ENCODE results near the gene PDE9A.

Gene PDE9A

GRCh38 chr21:42745511-42746239, 92.3 kb downstream of the PDE9A start:
- peak; percentile 4 for DNase-seq

- DNase-seq = no peak
These were observed 92.8 kb downstream of the PDE9A start for GRCh38 chr21:42746240-42746592.

GRCh38 chr21:42746593-42747275, 93.3 kb downstream of the PDE9A start:
- peak; percentile 72 for DNase-seq

GRCh38 chr21:42747276-42747701, 93.9 kb downstream of the PDE9A start:
- no peak for DNase-seq

DNA sequence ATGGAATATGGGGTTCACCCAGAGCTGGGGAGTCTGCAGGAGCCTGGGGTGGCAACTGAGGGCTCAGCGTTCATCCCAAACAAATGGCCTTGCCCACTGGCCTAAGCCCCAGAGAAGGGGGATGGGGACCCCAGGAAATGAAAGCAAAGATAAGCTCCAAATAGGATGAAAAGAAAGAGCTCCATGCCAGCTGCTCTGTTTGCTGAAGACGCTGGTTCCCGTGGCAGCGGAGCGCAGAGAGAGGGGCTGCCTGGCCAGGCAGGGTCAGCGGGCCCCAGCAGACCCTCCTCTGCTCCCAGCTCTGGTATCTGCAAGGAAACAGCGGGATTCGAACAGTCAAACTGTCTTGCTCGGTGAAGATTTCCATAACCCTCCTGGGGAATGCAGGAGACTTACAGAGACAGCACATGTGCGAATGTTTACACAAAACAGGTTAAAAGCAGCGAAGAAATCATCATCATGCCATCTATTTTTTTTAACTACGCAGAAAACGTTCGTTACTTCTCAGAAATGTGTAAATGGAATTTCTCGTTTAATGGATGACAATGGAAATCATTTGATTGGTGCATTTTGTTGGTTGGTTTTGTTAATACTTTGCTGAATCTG, 94.4 kb downstream of the PDE9A start:
- no peak for DNase-seq

DNA sequence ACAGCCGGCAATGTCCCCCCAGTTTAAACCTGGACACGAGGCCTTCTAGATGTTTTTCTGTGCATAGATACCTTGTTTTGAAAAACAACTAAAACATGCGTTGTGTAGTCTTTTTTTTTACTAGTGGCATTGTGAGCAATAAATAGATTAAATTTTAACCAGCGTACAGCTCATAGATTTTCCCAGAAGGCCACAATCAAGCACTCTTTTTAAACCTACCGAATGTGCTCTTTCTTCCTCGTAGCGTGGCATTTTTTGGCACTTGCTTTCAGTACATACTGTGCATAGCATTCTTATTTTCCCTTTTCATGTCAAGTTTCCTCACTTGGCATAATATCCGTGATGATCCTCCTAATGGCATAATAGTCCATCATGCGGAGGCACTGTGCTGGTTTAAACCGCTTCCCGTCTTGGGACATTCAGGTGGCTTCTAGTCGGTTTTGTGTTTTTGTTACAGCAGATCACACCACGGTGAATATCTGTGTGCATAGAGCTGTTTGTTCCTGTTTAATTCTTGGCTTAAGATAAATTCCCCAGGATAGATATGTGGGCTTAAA, 95.3 kb downstream of the PDE9A start:
- no peak for DNase-seq

DNA sequence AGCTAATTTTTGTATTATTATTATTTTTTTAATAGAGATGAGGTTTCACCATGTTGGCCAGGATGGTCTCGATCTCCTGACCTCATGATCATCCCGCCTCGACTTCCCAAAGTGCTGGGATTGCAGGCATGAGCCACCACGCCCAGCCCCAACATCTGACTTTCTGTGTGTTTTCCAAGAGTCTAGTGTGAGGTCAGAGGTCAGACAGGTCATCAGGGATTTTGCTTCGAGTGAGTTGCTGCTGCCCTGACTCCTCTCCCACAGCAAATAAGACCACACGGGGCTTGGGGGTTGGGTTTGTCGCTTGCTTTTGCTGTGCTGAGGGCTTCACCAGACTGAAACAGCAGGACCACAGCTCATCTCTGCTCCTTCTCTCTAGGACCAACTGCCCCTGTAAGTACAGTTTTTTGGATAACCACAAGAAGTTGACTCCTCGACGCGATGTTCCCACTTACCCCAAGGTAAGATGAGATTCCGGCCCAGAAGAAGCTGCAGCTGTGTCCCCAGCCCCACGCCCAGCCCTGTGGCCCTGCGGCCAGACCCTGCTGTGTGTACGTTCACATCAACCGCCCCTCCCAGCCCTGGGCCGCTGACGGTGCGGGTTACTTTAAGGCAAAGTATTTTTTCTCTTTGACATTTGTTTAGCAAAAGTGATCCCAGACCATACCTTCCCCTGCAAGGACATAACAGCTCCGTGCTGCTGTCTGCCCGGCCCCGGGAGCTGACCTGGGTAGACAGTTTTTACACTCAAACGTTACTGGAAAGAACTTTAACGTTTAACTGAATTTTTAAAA, 97.5 kb downstream of the PDE9A start:
- no peak for DNase-seq

- no peak for DNase-seq
These were observed 98.4 kb downstream of the PDE9A start for GRCh38 chr21:42751866-42752265.

- no peak for DNase-seq
These were observed 100.4 kb downstream of the PDE9A start for GRCh38 chr21:42753804-42754203.

GRCh38 chr21:42754270-42754933, 101.0 kb downstream of the PDE9A start:
- no peak for DNase-seq

GRCh38 chr21:42755031-42755665, 101.7 kb downstream of the PDE9A start:
- DNase-seq = no peak

GRCh38 chr21:42755766-42756579, 102.6 kb downstream of the PDE9A start:
- DNase-seq = no peak

GRCh38 chr21:42756580-42757250, 103.3 kb downstream of the PDE9A start:
- no peak for DNase-seq

DNA sequence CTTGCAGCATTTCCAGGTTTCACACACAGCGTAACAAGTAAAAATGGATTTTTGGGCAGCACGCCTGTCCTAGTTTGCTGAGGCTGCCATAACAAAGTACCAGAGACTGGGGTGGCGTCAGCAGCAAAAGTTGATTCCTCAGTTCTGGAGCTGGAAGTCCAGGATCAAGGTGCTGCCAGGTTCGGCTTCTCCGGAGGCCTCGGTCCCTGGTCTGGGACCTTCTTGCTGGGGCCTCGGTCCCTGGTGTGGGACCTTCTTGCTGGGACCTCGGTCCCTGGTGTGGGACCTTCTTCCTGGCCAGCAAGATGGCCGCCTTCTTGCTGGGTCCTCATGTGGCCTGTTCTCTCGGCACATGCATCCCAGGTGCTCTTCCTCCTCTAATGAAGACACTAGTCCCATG, 104.0 kb downstream of the PDE9A start:
- no peak for DNase-seq

DNA sequence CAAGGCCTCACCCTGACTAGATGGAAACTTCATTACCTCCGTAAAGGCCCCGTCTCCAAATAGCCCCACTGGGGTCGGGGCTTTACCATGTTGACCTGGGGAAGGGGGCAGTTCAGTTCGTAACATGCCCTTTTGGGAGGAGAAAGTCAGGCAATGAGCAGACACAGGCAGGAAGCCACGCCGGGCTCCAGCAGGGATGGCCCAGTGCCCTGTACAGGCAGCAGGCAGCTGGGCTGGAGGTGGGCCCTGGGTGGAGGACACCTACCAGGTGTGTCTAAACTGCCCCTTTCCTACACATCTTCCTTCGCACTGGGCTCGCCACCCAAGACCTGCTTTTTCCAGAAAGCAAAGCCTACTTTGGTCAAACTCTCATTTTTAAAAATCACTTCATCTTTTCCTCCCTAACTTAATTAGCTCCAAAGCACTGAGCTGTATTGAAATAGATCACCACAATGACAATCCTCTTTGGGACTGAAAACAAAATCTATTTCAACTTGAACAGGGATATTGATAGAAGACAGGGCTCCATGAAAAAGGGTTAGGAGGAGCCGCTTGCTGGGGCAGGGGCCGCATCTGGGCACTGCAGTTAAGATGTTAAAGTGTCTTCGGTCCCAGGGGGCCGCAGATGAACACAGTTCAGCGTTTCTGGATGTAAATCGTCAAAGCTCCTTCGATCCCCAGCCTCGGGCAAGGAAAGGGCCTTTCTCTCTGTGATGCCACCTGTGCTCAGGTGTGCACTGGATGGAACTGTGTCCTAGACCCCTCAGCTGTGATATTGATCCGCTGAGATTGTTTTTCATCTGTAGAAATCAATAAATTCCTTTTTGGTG, 104.6 kb downstream of the PDE9A start:
- DNase-seq = no peak

- DNase-seq = no peak
These were observed 105.5 kb downstream of the PDE9A start for GRCh38 chr21:42758721-42759593.

DNA sequence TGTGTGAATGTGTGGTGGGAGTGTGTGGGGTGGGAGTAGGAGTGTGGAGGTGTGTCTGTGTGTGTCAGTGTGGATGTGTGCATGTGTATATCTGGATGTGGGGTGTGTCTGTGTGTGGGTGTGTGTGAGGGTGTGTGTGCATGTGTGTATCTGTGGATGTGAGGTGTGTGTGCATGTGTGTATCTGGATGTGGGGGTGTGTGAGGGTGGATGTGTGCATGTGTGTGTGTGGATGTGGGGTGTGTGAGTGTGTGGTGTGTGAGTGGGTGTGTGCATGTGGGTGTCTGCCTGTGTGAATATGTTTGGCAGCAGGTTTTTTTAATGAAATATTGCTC, 106.1 kb downstream of the PDE9A start:
- no peak for DNase-seq

- no peak for DNase-seq
These were observed 107.0 kb downstream of the PDE9A start for GRCh38 chr21:42760361-42760950.

Measured in CD4-positive, alpha-beta T cell treated with Interferon gamma for 1 hour (primary cell).